MM.1S (cell line): ENCODE data around the gene LDLRAD4.

Source experiments
- CTCF ChIP-seq: fragments of 300-600 bp; sonication (generic); IDR thresholded peaks from 2 replicates; pipeline ENCODE4 v1.5.1; 2016; ENCODE audit warnings: antibody characterized with exemption, low read length, mixed read lengths
- EZH2phosphoT487 ChIP-seq: fragments of 300-600 bp; sonication (generic); IDR thresholded peaks from 2 replicates; pipeline ENCODE4 v1.6.1; 2018; ENCODE audit warnings: antibody characterized with exemption, low read length

DNA sequence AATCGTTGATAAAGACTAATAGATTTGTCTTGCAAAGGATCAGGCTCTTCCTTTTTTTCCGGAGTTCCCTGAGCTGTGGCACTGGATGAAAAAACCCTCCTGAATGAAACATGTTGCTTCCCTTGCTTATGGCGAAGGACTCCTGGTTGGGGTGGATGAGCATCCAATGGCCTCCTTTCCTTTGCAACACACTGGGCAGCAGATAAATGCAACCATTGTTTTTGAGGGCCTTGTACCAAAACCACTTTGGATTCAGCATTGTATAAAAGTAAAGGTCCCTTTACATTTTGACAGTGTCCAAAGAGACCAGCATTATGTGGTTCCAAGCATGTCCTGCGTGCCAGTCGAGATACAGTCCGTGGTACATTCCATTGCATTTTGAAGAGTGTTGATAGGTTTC, 463.1 kb downstream of the LDLRAD4 start:
- TF ChIP-seq CTCF (no peak), EZH2phosphoT487 (no peak)
